HG03064 (cell line): ENCODE measurements around the gene SSR3.

ENCODE experiments used
- ATAC-seq: cut with Tn5 transposase; IDR thresholded peaks from one replicate; pipeline ENCODE4 v1.9.1; 2021; ENCODE audit warnings: low read depth; ENCODE audit not compliant: unreplicated experiment

Gene SSR3

DNA sequence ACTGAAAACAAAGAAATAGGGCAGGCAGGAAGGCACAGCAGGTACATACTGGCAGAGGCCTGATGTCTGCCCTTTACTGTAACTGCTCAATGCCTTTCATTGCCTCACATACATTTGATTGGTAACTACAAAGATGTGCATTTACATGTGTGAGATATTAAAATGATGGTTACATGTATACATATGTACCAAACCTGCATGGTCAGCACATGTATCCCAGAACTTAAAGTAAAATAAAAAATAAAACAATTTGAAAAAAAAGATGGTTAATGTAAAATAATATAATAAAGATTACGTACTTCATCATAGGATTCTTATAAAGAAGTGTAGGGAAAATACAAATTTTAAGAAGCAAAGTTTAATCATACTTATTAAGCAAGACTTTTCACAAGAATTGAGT, 15.1 kb downstream of the SSR3 start:
- ATAC-seq = no peak

DNA sequence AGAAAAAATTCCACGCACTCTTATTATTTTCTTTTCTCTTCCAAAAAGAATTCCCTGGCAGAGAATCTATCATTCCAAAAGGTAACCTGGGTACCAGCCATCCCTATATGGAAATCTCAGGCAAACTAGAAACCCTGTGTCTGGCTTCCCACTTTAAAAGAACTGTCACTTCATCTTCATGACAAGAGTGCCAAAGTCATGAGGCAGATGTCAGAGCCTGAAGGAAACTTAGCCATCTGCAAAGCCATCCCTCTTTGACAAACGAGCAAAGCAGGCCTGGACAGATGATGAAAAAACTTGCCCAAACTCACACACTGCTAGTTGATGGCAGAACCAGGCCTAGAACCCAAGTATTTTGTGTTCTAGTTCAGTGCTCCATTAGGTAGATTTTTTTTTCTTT, 15.9 kb downstream of the SSR3 start:
- ATAC-seq = no peak

DNA sequence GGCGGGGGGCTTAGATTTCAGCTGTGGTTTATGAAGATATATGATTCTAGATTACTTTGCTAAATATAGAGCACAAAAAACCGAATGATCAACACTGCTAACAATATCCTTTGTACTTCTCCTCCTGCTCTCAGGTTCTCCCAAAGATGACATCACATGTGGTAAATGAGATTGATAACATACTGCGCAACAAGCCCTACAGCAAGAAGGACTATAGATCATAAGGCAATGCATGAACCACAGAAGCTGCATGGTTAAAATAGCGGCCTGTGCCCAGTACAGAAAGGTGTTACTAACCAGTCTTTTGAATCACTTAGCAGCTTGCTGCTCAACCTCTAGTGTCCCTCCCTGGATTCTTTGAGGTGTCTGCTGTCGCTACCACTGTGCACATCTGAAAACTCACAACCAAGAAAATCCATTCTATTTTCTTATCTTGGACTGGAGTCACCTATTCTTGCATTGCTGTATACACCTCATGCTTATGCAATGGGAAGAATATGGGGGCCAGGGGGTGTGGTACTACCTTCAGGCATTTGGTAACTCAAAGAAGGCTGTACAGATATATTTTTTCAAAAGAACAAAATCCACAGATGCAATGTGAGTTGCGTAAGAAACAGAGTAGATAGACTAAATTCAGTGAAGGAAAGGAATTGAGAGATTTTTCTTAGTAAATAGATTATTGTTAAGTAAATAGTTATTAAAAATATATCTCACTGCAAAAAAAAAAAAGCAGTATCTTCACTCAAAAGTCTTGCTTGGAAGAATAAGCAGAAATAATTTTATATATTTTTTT, 18.2 kb downstream of the SSR3 start:
- ATAC-seq = no peak

DNA sequence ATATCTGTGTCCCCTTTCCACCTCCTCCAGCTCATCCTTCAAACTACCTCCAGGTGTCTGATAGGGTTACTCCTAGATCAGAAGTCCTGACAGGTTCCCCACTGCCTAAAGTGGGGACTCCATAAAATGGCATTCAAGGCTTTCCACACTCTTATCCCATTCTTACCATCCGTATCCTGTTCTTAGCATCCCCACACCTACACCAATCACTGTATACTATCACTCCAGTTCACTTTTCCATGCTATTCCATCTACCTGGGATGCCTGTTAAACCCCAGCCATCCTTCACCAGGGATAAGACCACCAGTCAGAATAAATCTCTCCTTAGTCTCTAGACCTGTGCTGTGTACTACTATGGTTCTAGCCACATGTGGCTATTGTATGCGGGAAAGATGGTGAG, 19.1 kb downstream of the SSR3 start:
- ATAC-seq = no peak

DNA sequence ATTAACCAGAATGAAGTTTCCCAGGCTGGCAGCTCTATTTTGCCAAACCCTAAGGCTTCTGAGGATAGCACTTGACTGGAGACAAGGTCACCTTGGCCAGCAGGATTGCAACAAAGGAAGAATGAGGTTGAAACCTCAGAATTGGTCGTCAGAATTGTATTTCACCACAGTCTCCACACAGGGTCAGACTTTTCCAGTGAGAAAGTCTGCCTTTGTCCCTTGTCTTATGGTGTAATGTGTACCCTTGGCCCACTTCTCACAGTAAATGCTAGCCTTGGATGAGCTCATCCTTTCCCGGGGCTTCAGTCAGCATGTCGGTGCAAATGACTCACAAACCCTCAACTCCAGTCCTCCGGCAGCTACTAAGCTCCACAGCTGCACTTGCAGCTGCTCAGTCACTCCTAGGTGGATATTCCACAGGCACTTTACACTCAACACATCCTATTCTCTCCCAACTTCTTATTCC, 19.7 kb downstream of the SSR3 start:
- no peak for ATAC-seq

DNA sequence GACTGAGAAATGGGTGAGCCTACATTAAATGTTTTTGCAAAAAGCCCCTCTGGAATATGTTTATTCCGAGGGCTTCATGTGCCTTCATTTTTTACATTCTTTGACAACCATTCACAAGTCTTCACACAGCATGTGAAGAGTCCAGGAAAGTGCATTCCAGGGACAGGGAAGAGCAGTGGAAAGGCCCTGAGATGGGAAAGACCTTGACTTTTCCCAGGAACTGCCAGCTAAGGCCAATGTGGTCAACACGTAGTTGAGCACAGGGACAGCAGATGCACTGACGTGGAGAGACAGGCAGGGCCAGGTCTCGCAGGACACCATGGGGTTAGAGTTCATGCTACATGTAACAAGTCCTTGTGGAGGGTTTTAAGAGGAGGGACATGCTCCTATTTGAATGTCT, 21.7 kb downstream of the SSR3 start:
- ATAC-seq = no peak

DNA sequence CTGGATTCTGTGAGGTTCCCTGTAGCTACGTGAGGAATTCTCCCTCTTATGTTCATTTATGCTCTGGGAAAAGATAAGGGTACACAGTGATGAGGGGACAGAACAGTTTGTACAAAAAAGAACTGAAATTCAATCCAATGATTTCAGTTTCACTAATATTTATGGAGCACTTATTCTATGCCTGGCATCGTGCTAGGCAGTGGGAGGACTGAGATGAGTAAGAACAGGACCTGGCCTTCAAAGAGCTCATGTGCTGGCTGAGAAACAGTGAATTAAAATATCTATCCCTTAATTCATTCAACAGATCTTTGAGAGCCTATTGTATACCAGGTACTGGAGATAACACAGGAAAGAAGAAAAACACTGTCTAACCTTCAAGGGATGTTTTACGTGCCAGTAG, 22.2 kb downstream of the SSR3 start:
- no peak for ATAC-seq

DNA sequence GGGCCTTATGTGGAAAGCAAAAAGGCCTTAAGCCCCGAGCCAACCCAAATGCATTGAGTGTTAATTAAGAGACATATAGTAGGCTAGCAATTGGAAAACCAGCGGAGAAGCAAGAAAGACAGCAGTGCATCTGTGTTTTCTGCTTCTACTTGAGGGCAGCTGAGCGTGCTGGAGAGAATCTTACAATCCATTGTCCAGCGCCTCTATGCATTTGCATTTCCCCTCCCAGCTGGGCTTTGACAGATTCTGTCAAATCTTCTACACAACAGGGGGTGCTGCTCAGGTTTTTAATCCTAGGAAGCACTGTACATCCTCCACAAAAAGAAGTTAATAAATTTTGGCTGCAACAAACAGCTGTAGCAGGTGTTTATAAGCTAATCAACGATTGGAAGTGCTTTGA, 23.9 kb downstream of the SSR3 start:
- ATAC-seq = no peak

DNA sequence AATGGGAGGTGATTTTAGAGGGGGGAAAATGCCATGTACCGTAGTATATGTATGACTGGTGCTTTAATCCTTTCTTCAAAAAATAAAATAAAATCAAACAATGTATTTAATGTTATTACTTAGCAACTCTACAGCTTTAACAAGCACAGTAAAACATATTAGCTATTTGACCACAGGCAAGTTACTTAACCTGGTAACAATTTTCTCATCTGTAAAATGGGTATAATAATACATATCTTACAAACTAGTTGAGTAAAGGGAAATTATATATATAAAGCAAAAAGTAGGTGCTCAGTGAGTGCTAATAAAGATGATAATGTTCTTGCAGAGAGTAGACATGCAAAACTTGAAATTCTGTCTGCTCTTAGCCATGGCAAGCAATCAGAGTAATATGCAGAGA, 27.9 kb downstream of the SSR3 start:
- ATAC-seq = no peak

DNA sequence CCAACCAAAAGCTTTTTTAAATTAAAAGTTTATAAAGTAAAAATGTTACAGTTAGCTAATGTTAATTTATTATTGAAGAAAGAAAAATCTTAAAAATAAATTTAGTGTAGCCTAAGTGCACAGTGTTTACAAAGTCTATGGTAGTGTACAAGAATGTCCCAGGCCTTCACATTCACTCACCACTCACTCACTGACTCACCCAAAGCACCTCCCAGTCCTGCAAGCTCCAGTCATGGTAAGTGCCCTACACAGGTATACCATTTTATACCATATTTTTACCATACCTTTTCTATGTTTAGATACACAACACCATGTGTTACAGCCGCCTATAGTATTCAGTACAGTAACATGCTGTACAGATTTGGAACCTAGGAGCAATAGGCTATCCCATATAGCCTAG, 29.1 kb downstream of the SSR3 start:
- no peak for ATAC-seq

DNA sequence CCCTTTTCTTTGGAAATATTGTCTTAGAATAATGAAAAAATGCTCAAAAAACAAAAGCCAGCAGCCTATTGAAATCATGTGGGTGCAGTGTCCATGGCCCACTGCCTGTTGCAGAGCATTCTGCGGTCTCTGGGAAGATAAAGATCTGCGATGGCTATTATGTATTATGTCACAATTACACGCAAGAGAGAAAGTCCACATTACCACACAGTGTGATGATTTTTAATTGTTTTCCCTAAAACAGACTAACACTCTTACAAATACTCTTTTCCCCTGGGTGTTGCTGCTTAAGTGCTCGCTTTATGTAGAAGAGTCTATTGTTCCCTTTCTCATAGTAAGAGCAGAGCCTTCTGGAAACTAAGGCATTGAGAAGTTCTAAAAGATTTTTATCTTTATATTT, 32.2 kb downstream of the SSR3 start:
- no peak for ATAC-seq

DNA sequence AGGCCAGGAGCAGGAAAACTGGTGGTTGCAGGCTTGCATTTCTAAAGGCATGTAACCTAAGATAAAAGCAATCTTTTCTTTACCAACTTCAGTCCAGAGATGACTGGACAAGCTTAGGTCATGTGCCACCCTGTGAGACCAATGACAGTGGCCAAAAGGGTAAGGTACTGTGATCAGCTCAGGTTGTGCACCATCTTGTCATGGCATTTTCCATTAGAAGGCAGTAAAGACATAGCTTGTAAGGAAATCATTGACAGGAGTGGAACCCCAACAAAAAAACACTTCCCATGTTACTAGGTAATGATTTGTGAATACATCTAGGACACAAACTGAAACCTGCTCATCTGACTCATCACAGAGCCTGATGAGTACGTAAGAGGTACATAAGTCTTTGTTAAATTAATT, 35.2 kb downstream of the SSR3 start:
- ATAC-seq = peak; percentile 83

DNA sequence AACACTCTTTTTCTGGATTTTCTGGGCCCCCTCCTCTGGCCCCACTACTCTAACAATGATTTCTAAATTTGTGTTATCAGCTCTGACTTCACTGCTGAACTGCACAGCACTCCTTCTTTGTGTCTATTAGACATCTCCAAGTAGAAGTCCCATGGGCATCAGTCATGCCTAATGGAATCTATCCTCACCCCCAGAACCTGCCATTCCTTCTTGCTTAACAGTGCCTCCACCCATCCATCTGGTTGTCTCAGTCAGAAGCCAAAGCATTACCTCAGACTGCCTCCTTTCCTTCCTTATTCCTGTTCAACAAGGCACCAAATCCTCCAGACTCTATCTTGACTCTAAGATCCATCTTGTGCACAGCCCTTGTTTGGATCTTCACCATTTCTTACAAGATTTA, 36.2 kb downstream of the SSR3 start:
- no peak for ATAC-seq

DNA sequence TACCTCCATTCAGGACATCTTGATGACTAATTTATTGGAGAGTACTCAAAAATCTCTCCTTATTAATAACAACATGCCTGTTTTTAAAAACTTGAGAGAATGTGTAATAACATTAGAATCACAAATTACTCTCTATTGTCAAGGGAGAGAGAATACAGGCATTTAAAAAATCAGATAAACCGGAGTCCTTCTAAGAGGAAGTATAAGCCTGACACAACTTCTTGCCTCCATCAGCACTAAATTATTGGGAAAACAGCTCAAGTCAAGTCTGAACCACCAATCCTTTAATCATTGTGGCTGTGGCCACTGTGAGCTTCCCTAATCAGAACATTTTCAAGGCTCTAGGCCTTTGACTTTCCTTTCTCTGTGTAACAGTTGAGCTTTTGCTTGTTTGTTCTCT, 38.0 kb downstream of the SSR3 start:
- no peak for ATAC-seq

DNA sequence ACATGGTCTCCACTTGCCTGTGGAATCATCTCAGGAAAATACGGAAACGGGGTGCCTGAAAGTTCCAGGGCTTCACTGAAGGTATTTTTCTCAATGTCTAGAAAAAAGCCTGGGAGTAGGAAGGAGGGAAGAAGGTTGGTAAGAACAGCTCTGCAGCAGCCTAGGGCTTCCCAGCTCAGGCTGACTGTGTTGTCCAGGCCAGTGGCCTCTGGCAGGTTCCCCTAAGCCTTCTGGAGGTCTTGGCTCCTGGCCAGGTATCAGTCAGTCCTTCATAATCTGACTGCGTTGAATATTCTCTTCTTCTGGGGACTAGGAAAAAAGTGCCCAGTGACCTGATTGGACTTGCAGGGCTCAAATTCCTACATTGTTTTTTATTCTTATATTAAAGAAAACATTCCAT, 38.6 kb downstream of the SSR3 start:
- ATAC-seq = no peak

DNA sequence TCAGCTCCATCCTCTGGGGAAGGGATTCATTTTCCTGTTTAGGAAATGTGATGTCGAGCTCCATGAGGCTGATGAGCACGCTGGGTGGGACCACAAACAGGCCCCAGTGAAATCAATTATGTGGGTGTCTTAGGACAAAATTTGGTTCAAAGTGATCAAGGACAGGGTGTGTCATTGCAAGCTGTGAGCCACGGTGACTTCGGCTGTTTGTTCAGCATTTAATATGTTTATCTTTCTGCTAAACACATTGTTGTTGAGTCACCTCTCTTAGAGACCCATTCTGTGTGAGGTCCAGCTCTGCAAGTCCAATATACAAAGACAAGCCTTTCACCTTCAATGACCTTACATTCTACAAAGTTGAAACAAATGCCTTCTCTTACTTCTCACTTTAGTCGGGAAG, 41.3 kb downstream of the SSR3 start:
- ATAC-seq = no peak

DNA sequence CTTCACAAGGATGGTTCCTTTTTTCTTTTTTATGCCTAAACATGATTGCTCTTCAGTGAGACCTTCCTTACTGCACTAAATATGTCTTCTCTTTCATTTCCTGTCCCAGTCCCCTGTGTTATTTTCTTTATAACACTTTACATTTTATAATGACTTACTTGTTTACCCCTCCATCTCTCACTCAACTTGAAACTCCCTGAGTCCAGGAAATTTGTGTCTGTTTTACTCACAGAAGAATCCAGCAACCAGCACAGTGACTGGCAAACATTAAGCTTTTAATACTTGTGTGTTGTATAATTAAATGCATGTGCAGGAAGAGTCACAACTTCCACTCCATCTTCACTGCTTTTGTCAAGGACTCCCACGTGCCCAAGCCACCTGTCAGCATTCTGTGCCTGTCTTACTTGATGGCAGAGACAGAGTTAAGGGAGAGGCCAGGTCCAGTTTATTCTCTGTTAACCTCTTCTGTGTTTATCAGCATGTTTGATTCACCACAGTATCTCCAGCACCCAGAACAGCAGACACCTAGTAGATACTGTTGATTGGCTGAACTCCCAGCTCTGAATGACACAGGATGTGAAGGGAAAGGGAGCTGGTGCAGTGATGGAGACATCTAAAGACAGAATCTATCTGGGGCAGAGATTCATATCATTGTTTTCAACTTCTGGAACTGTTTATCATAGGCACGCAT, 42.8 kb downstream of the SSR3 start:
- ATAC-seq = no peak

DNA sequence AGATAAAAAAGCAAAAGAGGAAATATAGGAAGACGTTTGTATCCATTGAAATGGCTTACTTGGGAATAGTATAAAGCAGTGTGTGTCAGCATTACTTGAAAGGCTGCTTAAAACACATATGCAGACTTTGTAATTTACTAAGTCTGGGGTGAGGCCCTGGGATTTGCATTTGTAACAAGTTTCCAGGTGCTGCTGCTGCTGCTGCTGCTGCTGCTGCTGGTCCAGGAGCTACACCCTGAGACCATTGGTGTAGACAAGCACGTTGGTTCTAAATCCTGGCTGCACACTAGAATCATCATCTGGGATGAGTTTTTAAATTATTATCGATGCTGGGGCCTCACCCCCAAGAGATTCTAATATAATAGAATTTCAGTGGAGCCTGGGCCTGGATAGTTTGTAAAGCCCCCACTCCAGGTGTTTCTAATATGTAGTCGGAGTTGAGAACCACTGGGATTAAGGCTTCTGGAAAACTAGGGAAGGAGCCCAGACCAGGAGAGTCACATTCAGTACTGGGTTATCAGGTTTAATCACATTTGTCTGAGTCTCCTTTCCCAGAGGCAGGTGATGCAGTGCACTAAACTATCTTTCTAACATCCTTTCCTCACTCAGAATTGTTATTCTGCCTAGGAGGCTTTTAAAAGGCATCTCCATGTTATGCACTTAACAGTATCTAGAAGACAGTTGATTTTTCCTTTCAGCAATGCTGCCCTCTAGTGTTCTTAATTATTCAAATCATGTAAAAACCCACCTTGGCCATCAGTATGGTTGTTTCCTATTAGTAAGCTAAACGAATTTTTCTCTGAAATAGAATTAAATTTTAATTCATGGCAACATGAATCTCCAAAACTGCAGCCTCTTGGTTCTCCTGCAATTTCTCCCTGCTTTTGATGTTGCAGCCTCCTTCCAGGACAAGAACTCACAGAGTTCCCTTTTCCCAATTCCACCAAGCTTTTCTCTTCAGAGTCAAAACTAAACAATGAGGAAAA, 45.4 kb downstream of the SSR3 start:
- peak; percentile 61 for ATAC-seq

DNA sequence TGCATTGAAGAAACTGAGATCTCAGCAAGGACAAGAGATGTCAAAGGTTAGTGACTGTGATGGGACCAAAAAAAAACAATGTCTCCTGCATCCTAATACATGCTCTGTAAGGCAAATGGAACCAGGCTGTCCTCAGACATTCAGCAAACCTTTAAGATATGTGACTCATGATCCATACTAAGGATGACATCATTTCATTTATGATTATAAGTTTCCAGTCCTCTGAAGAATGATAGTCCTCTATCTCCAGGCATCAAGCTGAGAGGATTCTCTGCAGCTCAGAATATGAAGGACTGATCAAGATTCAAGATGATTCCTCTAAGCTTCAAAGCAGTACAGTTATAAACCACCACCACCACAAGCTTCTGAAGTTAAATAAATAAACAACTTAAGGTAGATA, 47.6 kb downstream of the SSR3 start:
- no peak for ATAC-seq

DNA sequence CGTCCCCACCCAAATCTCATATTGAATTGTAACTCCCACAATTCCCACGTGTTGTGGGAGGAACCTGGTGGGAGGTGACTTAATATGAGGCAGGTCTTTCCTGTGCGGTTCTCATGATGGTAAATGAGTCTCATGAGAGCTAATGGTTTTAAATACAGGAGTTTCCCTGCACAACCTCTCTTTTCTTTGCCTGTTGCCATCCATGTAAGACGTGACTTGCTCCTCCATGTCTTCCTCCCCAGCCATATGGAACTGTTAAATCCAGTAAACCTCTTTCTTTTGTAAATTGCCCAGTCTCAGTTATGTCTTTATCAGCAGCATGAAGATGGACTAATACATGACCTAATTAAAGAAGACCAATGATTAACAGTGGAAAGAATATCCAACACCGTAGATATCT, 56.6 kb downstream of the SSR3 start:
- no peak for ATAC-seq

DNA sequence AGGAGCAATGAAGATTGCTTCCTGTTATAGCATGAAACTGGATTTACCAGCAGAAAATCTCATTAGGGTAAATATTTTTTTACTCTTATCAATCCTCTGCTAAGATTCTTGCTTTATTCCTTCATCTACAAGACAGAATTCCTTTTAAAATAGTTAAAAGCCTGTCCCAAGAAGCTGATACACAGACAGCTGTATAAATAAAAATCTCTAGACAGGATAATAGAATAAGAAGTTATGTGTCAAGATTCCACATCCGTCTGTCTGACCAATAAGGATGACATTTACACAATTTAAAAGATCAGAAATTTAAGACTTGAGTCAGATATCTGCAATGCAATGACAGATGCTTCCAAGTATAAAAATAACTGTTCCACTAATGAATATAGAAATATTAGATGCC, 57.6 kb downstream of the SSR3 start:
- ATAC-seq = no peak
